Prostate gland (tissue), 2 donors: ENCODE measurements around the gene SEMA5A.

ENCODE experiments used
- CTCF ChIP-seq, 4 experiments: fragments of 200-600 bp in 2 of 4; fragments of 450-650 bp in 2 of 4; sonication (generic) in 2 of 4; IDR thresholded peaks; 1 replicate in 3 of 4; 2 replicates in 1 of 4; pipeline ENCODE4 v1.5.1; 2016 to 2019; ENCODE audit warnings: antibody characterized with exemption in 4 of 4, mild to moderate bottlenecking in 2 of 4, moderate library complexity in 2 of 4
- POLR2A ChIP-seq: fragments of 450-650 bp; IDR thresholded peaks from one replicate; pipeline ENCODE4 v1.6.1; 2016; ENCODE audit warnings: antibody characterized with exemption, mild to moderate bottlenecking
- POLR2AphosphoS5 ChIP-seq: sonication (generic); formaldehyde crosslinking; IDR thresholded peaks from one replicate; pipeline ENCODE4 v1.6.1; 2017; ENCODE audit warnings: antibody characterized with exemption

DNA sequence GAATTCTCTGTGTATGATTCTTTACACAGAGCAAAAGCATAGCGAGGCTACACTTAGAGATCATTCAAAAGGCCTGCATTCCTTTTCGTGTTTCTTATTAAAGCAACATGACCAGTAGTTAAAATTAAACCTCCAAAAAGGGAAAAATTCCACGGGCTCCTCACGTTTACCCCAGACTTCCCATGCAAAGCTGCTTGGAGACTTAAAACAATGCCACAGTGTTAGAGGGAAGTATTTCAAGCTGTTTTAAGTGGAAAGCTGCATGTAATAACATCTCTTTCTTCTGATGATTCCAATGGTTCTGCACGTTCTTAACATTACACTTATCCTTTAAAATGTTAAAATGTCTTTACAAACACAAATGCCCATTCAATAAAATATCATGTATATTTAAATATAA lies 405.2 kb downstream of the SEMA5A start:
- TF ChIP-seq CTCF (IDR thresholded peaks at IDR 0.05): no peak
- no peak for TF ChIP-seq POLR2AphosphoS5
- TF ChIP-seq POLR2A: no peak
